Measurements from ENCODE around the gene PRMT2.

GRCh38 chr21:46666941-46667740 is 31.7 kb downstream of the PRMT2 start:
- TF ChIP-seq ATF3 (CRISPR knock-in tag; conservative IDR thresholded peaks at IDR 0.05) (no peak), CTCF (IDR thresholded peaks at IDR 0.05) (no peak), E2F1 (CRISPR knock-in tag; IDR thresholded peaks at IDR 0.05) (no peak), E2F5 (CRISPR knock-in tag; IDR thresholded peaks at IDR 0.05) (no peak), ZNF121 (CRISPR knock-in tag; IDR thresholded peaks at IDR 0.05) (no peak), ZNF512 (CRISPR knock-in tag; IDR thresholded peaks at IDR 0.05; ENCODE audit: borderline replicate concordance) (no peak), CREB1 (CRISPR knock-in tag; IDR thresholded peaks at IDR 0.05) (no peak), USF2 (CRISPR knock-in tag; IDR thresholded peaks at IDR 0.05) (no peak), NFYB (CRISPR knock-in tag; conservative IDR thresholded peaks at IDR 0.05; ENCODE audit: low read depth) (no peak), ZBTB43 (CRISPR knock-in tag; IDR thresholded peaks at IDR 0.05) (no peak)
